Tibial nerve (tissue), 4 donors: ENCODE measurements around the gene LRBA. TPM values are rescaled to one million over a fixed set of nuclear protein-coding genes. Genes with fewer than 3 reads are reported as not detected.
A peak's percentile ranks its signal among the peaks of the same experiment; 100 is the strongest.

Experiments
- DNase-seq, 2 donors: peaks; one replicate each; pipeline ENCODE4 v3.0.0-alpha.2; 2019; ENCODE audit warnings: low spot score in 2 of 2
- H3K27ac ChIP-seq, 4 donors: fragments of 200-600 bp; sonication (generic) in 3 of 4; one replicate each; pipeline ENCODE4 v1.5.1; 2017 to 2019; ENCODE audit warnings: mild to moderate bottlenecking in 1 of 4
- H3K27me3 ChIP-seq, 2 donors: fragments of 200-600 bp; sonication (generic) in 1 of 2; one replicate each; pipeline versions ENCODE4 v1.5.1 to v1.6.0; 2017 to 2019
- H3K36me3 ChIP-seq, 3 donors: fragments of 200-600 bp; sonication (generic); one replicate each; pipeline ENCODE4 v1.5.1; 2018 to 2019
- H3K4me1 ChIP-seq, 4 donors: fragments of 200-600 bp; sonication (generic) in 3 of 4; one replicate each; pipeline ENCODE4 v1.5.1; 2017 to 2019
- H3K4me3 ChIP-seq, 4 donors: fragments of 200-600 bp; sonication (generic) in 3 of 4; one replicate each; pipeline ENCODE4 v1.5.1; 2017 to 2019; ENCODE audit warnings: mild to moderate bottlenecking in 1 of 4, moderate library complexity in 1 of 4
- H3K9me3 ChIP-seq, 4 donors: fragments of 200-600 bp; sonication (generic) in 3 of 4; one replicate each; pipeline ENCODE4 v1.5.1; 2017 to 2019
- CTCF ChIP-seq, 5 experiments: fragments of 200-600 bp in 3 of 5; fragments of 450-650 bp in 2 of 5; sonication (generic) in 3 of 5; IDR thresholded peaks; one replicate each; pipeline ENCODE4 v1.5.1; 2016 to 2019; ENCODE audit warnings: antibody characterized with exemption in 5 of 5, mild to moderate bottlenecking in 3 of 5, moderate library complexity in 2 of 5
- EP300 ChIP-seq, 2 donors: sonication (generic); formaldehyde crosslinking; IDR thresholded peaks; one replicate each; pipeline ENCODE4 v1.6.1; 2017; ENCODE audit warnings: antibody characterized with exemption in 2 of 2, mild to moderate bottlenecking in 1 of 2
- POLR2A ChIP-seq, 2 donors: fragments of 450-650 bp; IDR thresholded peaks; one replicate each; pipeline ENCODE4 v1.6.1; 2017; ENCODE audit warnings: antibody characterized with exemption in 2 of 2, mild to moderate bottlenecking in 2 of 2, moderate library complexity in 2 of 2
- WGBS, 2 donors: methylation state at CpG; one replicate each; pipeline ENCODE4 v1.1.5; 2018; 5-methylcytosine and 5-hydroxymethylcytosine counted together
- total RNA-seq, 4 donors: library from RNA; depleted of rRNA; stranded (reverse); fragments of >200 nt; gene quantifications; one replicate each; pipeline ENCODE4 v1.1.0, GENCODE V29; 2016

The LRBA gene
- total RNA-seq, 4 donors from 2014 or later, result 35.4 to 43.1 (median 38.0) TPM

GRCh38 chr4:150262611-150263010 lies 752.5 kb downstream of the LRBA start:
- Histone ChIP-seq H3K27ac (no peak overlapping the region), H3K36me3 (peaks cover 0 to 16% (median 0%) of the 10 kb centered on the region in 3 donors), H3K4me1 (no peaks in the 10 kb centered on the region), H3K4me3 (no peak overlapping the region), H3K9me3 (no peaks in the 10 kb centered on the region), H3K27me3 (no peaks in the 10 kb centered on the region)
- DNase-seq, result no peak
- TF ChIP-seq CTCF (IDR thresholded peaks at IDR 0.05) (no peak), POLR2A (IDR thresholded peaks at IDR 0.05) (no peak), EP300 (IDR thresholded peaks at IDR 0.05) (no peak)
- 83 to 84% methylated on average over 6 of the region's 6 CpGs for WGBS, 2 donors

DNA sequence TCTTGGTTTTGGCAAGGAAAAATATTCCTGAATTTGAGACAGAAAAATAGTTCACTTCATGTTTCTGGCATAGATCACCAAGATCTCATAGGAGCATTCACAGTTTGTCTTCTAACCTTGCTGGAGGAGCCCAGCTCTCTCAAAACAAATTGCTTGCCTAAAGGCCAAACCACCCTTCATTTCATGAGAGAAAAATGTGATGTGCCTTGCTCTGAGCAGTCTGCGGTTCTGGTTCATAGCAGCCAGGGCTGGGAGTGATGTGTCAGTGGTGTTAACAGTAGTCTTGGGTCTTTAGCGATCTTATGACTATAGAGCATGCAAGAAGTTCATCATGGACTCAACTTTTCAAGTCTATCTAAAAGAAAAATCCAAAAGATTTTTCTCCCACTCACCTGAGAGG lies 753.5 kb downstream of the LRBA start:
- TF ChIP-seq EP300 (IDR thresholded peaks at IDR 0.05), result no peak
- TF ChIP-seq CTCF (IDR thresholded peaks at IDR 0.05), result no peak
- no peaks in the 10 kb centered on the region for H3K4me1 ChIP-seq
- no peaks in the 10 kb centered on the region for H3K9me3 ChIP-seq
- no peak overlapping the region for H3K27ac ChIP-seq
- 61 to 98% methylated on average over 2 of the region's 2 CpGs for WGBS, 2 donors
- DNase-seq, result no peak
- H3K27me3 ChIP-seq, result no peaks in the 10 kb centered on the region
- peaks cover 0 to 13% (median 0%) of the 10 kb centered on the region in 3 donors for H3K36me3 ChIP-seq
- H3K4me3 ChIP-seq, result no peak overlapping the region

DNA sequence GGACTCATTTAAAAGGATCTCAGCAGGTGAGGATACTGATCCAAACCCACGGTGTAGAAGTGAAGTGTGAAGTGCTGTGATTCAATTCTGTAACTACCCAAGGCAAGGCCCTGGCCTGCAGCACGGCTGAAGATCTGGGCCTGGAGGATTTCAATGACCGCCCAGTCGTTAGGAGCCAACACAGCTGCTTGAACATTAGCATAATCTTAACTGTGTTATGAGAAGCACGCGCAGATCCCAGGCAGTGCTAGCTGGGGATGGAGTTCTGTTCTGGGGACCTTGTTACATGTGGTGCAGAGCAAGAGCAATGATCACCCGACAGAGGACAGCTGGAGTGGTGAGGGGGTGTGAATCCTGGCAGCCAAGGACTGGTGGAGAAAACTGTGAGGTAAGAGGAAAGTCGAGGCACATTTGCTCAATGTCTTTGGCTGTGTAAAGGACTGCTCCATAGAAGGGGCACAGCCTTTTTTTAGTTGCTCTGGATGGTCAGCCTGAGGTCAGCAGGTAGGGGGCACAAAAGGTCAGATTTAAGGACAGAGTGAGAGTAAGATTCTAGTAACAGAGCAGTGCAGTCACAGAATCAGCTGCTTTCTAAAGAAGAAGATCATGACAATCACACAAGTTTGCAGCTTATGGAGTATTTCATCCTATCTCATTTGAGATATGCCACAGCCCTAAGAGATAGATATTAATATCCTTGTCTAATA lies 755.1 kb downstream of the LRBA start:
- WGBS, 2 donors, result 77% methylated on average over 8 of the region's 8 CpGs

GRCh38 chr4:150258569-150258968 lies 756.5 kb downstream of the LRBA start:
- Histone ChIP-seq H3K4me3 (no peak overlapping the region), H3K36me3 (peaks cover 0 to 28% (median 0%) of the 10 kb centered on the region in 3 donors), H3K27me3 (no peaks in the 10 kb centered on the region), H3K9me3 (no peaks in the 10 kb centered on the region), H3K4me1 (no peaks in the 10 kb centered on the region), H3K27ac (no peak overlapping the region)
- no peak for TF ChIP-seq CTCF (IDR thresholded peaks at IDR 0.05)
- TF ChIP-seq EP300 (IDR thresholded peaks at IDR 0.05), result no peak
- no peak for TF ChIP-seq POLR2A (IDR thresholded peaks at IDR 0.05)
- 78 to 83% methylated on average over 6 of the region's 6 CpGs for WGBS, 2 donors
- no peak for DNase-seq

More for the DNA sequence above, 755.1 kb downstream of the LRBA start:
- TF ChIP-seq EP300 (IDR thresholded peaks at IDR 0.05), result no peak
- no peak for TF ChIP-seq POLR2A (IDR thresholded peaks at IDR 0.05)
- no peak for TF ChIP-seq CTCF (IDR thresholded peaks at IDR 0.05)
- H3K9me3 ChIP-seq, result no peaks in the 10 kb centered on the region
- H3K27me3 ChIP-seq, result no peaks in the 10 kb centered on the region
- no peak overlapping the region for H3K4me3 ChIP-seq
- no peaks in the 10 kb centered on the region for H3K4me1 ChIP-seq
- no peak for DNase-seq
- peaks cover 0 to 14% (median 0%) of the 10 kb centered on the region in 3 donors for H3K36me3 ChIP-seq
- H3K27ac ChIP-seq, result no peak overlapping the region

GRCh38 chr4:150256841-150257730 lies 758.0 kb downstream of the LRBA start:
- peaks cover 0 to 40% (median 0%) of the 10 kb centered on the region in 3 donors for H3K36me3 ChIP-seq
- DNase-seq, result no peak
- no peaks in the 10 kb centered on the region for H3K4me1 ChIP-seq
- H3K9me3 ChIP-seq, result no peaks in the 10 kb centered on the region
- H3K27ac ChIP-seq, result peak overlapping the region in 1 of 4 donors; percentile 17
- WGBS, 2 donors, result 72 to 76% methylated on average over 25 of the region's 25 CpGs
- no peak overlapping the region for H3K4me3 ChIP-seq
- H3K27me3 ChIP-seq, result no peaks in the 10 kb centered on the region
- TF ChIP-seq POLR2A (IDR thresholded peaks at IDR 0.05), result no peak
- no peak for TF ChIP-seq EP300 (IDR thresholded peaks at IDR 0.05)
- TF ChIP-seq CTCF (IDR thresholded peaks at IDR 0.05), result no peak
